Measurements from ENCODE around the gene CDK6. TPM values are rescaled to one million over a fixed set of nuclear protein-coding genes. Genes with fewer than 3 reads are reported as not detected.

CDK6 gene
- total RNA-seq, 4 donors from 2014 or later = 18.9 to 30.3 (median 24.2) TPM

DNA sequence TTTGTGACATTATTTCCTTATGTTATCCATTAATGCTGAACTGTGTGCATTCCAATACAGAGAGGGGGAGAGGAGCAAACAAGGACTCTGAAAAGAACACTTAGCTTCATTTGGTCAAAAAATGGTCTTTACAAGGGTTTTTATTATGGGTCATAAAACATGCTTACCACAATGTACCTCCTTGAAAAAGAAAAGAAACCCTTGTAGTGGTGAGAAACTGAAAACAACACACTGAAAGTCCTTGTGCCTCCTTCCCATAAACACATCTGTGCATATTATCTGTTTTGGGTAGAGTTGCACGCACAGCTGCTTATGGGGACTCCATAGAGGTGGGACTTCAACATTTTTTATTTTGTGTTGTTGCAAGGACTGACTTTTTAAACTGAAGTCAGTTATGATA lies 98.7 kb downstream of the CDK6 start:
- DNase-seq (ENCODE audit: low spot score) = no peak
- TF ChIP-seq, protein P1, sequence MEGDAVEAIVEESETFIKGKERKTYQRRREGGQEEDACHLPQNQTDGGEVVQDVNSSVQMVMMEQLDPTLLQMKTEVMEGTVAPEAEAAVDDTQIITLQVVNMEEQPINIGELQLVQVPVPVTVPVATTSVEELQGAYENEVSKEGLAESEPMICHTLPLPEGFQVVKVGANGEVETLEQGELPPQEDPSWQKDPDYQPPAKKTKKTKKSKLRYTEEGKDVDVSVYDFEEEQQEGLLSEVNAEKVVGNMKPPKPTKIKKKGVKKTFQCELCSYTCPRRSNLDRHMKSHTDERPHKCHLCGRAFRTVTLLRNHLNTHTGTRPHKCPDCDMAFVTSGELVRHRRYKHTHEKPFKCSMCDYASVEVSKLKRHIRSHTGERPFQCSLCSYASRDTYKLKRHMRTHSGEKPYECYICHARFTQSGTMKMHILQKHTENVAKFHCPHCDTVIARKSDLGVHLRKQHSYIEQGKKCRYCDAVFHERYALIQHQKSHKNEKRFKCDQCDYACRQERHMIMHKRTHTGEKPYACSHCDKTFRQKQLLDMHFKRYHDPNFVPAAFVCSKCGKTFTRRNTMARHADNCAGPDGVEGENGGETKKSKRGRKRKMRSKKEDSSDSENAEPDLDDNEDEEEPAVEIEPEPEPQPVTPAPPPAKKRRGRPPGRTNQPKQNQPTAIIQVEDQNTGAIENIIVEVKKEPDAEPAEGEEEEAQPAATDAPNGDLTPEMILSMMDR (IDR thresholded peaks at IDR 0.05) = no peak
- no peak for ATAC-seq (ENCODE audit: low FRiP score)

DNA sequence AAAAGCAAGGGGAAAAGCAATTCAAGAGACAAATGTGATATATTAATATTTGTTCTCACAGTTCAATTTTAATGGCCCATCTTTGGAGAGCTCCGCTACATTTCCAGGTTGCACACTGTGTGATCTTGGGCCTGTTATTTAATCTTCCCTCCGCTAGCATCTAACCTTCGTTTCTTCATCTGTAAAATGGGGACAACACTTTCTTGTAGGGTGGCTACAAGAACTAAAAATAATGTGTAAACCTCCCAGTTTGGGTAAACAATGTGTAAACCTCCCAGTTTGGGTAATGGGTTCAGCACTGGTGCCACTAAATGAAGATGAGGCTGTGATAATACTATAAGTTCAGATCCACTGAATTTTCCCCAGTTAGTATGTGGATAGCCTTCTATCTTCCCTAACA lies 99.5 kb downstream of the CDK6 start:
- TF ChIP-seq, protein P1 (IDR thresholded peaks at IDR 0.05) = no peak
- DNase-seq (ENCODE audit: low spot score) = no peak
- ATAC-seq (ENCODE audit: low FRiP score) = no peak

DNA sequence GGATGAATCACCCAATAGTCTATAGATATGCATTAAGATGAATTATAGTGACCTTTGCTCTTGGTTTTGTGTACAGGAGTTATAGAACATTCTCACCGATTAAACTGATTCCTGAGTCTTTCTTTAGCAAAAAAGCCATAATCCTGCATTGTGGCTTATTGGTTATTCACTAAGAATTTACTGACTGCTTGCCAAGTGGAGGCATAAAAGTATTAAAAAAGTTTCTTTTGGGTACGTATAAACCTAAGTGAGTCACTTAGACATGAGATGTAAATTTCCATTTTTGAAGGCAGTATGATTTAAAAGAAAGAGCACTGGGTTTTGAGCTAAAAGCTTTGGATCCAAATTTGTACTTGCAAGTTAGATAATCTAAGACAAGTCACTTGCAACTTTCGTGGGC lies 100.7 kb downstream of the CDK6 start:
- TF ChIP-seq, protein P1 (IDR thresholded peaks at IDR 0.05) = no peak
- ATAC-seq (ENCODE audit: low FRiP score) = no peak

DNA sequence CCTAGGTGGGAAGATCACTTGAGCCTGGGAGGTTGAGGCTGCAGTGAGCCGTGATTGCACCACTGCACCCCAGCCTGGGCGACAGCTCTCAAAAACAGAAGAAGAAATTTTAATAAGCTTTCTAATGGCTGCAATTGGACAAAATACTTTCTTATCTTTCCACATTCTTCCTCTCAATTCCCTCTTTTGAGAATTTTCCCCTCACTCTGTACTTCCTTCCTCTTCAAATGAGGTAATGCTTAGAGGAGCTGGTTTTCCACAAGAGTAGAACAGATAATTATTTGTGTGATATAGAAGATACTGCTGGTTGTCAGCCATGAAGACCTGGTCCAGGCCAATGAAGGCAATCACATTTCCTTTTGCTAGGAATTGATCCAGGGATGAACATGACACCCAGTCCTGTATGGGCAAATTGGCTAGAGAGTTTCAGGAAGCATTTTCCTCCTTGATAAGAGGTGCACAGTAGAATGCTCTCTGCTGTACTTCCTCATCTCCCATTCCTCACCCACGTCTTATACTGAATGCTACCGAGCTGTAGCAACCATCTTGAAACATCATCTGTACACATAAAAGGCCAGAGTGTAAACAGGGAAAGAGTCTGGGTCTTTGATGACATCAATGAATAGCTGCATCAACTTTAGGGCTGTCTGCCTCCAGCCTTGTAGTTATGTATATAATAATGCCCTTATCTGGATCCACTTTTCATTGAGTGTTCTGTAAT lies 103.9 kb downstream of the CDK6 start:
- no peak for ATAC-seq (ENCODE audit: low FRiP score)
- DNase-seq (ENCODE audit: low spot score) = no peak
- TF ChIP-seq, protein P1 (IDR thresholded peaks at IDR 0.05) = no peak

More for the DNA sequence above, 100.7 kb downstream of the CDK6 start:
- no peak for DNase-seq (ENCODE audit: low spot score)

DNA sequence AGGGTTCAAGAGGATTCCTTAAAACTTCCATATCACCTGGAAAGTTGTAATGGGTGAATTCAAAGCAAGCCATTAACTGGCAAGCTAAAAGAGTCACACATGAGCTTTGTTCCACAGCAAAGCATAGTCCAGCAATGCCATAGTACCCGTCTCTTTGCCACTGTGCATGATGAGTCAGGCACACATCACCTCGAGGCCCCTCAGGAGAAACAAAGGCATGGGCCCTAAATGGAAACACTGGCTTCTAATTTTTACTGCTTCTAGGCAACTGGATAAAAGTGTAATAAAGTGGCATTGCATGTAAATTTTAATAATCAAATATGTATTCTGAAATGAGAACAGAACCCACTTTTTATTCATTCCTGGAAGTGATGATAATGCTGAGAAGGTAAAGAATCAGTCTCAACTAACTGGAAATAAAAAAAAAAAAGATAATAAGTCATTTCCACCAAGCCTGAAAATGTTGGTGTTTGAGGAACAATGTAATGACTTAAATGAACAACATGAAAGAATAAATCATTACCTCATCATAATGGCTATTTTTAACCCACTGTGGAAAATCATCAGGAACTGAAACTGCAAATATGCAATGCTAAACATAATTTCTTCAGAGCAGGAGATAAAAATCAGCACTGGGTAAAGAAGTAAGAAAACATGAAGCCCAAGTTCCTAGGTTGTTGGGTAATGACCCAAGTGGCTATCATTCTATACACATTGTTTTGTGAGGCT lies 104.9 kb downstream of the CDK6 start:
- TF ChIP-seq, protein P1 (IDR thresholded peaks at IDR 0.05) = no peak
- ATAC-seq (ENCODE audit: low FRiP score) (no peak), DNase-seq (ENCODE audit: low spot score) (no peak)

DNA sequence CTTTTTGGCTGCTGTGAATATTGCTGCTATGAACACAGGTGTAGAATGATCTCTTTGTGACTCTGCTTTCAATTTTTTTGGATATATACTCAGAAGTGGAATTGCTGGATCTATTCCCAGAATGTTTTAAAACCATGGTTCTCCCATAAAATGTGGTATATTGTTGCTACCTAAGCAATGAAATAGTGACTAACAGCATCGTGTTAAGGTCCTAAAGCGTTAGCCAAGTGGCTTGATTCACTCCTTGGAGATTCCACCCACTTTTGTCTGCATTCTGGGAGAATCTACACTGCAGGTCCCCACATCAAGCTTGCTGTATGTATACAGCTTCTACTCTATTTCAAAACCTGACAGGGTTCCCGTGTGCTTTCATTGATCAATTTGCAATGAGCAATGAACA lies 105.6 kb downstream of the CDK6 start:
- ATAC-seq (ENCODE audit: low FRiP score) = no peak

More for the DNA sequence above, 105.6 kb downstream of the CDK6 start:
- no peak for DNase-seq (ENCODE audit: low spot score)
- TF ChIP-seq, protein P1 (IDR thresholded peaks at IDR 0.05) = no peak
